ENCODE data around the gene ROCK2.
A peak's percentile ranks its signal among the peaks of the same experiment; 100 is the strongest.

ROCK2 gene

GRCh38 chr2:11388262-11389051, 44.0 kb upstream of the ROCK2 start (continued):
- TF ChIP-seq ZNF37A (tag by site-specific recombination; IDR thresholded peaks at IDR 0.05), result no peak
- TF ChIP-seq ZNF621 (tag by site-specific recombination; IDR thresholded peaks at IDR 0.05), result no peak
- TF ChIP-seq ZNF76 (tag by site-specific recombination; IDR thresholded peaks at IDR 0.05; ENCODE audit: borderline replicate concordance, low read depth), result no peak
- no peak for TF ChIP-seq WT1 (tag by site-specific recombination; IDR thresholded peaks at IDR 0.05)
- TF ChIP-seq ZNF221 (tag by site-specific recombination; IDR thresholded peaks at IDR 0.05; ENCODE audit: borderline replicate concordance), result no peak

- Histone ChIP-seq H3K4me3 (ENCODE audit: low read depth, low read length) (no peak overlapping the region), H3K36me3 (ENCODE audit: control insufficient read depth in 2 of 2, insufficient read depth in 1 of 2, low read length in 2 of 2) (no peaks in the 10 kb centered on the region), H3K4me1 (ENCODE audit: control insufficient read depth, insufficient read depth, low read length) (peaks cover 6% of the 10 kb centered on the region; the same call in 1 of the 2 replicates), H3K9me3 (ENCODE audit: control insufficient read depth, insufficient read depth, low read depth, low read length) (no peaks in the 10 kb centered on the region), H3K27ac (ENCODE audit: extremely low read depth, low read depth, low read length) (no peak overlapping the region)
- POLR2A ChIA-PET, result interaction anchor here (0.6 kb wide), 1 partner anchor 521 kb away, joined by 4 read pairs; no protein-coding TSS in a partner anchor
- peak; percentile 86 for TF ChIP-seq ZNF549 (tag by site-specific recombination; IDR thresholded peaks at IDR 0.05)
- no peak for TF ChIP-seq ZNF354C (tag by site-specific recombination; IDR thresholded peaks at IDR 0.05; ENCODE audit: borderline replicate concordance, low read depth)
- no peak for TF ChIP-seq ZBTB26 (tag by site-specific recombination; optimal IDR thresholded peaks at IDR 0.05)
- TF ChIP-seq ZSCAN23 (tag by site-specific recombination; IDR thresholded peaks at IDR 0.05), result no peak
- no peak for TF ChIP-seq KLF16 (tag by site-specific recombination; IDR thresholded peaks at IDR 0.05)
- CTCF ChIA-PET, result interaction anchor here (1.1 to 1.5 kb wide), 2 partner anchors 44 to 256 kb away, joined by 4 read pairs; partner anchors contain the start of gene ROCK2
These were observed 43.4 kb upstream of the ROCK2 start for GRCh38 chr2:11387843-11388242.

- H3K27ac ChIP-seq (ENCODE audit: extremely low read depth, low read depth, low read length), result no peak overlapping the region
- CTCF ChIA-PET, result interaction anchor here (0.7 to 3.2 kb wide), 3 partner anchors 12 to 255 kb away, joined by 4 to 13 read pairs (median 5); no protein-coding TSS in a partner anchor
- no peak overlapping the region for H3K4me3 ChIP-seq (ENCODE audit: low read depth, low read length)
- H3K9me3 ChIP-seq (ENCODE audit: control insufficient read depth, insufficient read depth, low read depth, low read length), result no peaks in the 10 kb centered on the region
- POLR2A ChIA-PET, result interaction anchor here (1.0 kb wide), 1 partner anchor 12 kb away, joined by 5 read pairs; no protein-coding TSS in a partner anchor
- H3K36me3 ChIP-seq (ENCODE audit: control insufficient read depth in 2 of 2, insufficient read depth in 1 of 2, low read length in 2 of 2), result no peaks in the 10 kb centered on the region
- peaks cover 6% of the 10 kb centered on the region; the same call in 1 of the 2 replicates for H3K4me1 ChIP-seq (ENCODE audit: control insufficient read depth, insufficient read depth, low read length)
- TF ChIP-seq PRDM4 (tag by site-specific recombination; IDR thresholded peaks at IDR 0.05) (no peak), ZBTB44 (tag by site-specific recombination; IDR thresholded peaks at IDR 0.05) (no peak), ZNF121 (tag by site-specific recombination; IDR thresholded peaks at IDR 0.05) (no peak), ZNF544 (tag by site-specific recombination; IDR thresholded peaks at IDR 0.05) (no peak), ZNF585B (tag by site-specific recombination; IDR thresholded peaks at IDR 0.05) (no peak), ZNF280D (tag by site-specific recombination; IDR thresholded peaks at IDR 0.05) (no peak), GLIS2 (tag by site-specific recombination; IDR thresholded peaks at IDR 0.05) (no peak), ZNF560 (tag by site-specific recombination; IDR thresholded peaks at IDR 0.05; ENCODE audit: borderline replicate concordance) (no peak), OVOL3 (tag by site-specific recombination; IDR thresholded peaks at IDR 0.05) (no peak), ZNF174 (tag by site-specific recombination; IDR thresholded peaks at IDR 0.05) (no peak), ZNF626 (tag by site-specific recombination; IDR thresholded peaks at IDR 0.05) (no peak), KLF8 (tag by site-specific recombination; IDR thresholded peaks at IDR 0.05) (no peak), ZSCAN23 (tag by site-specific recombination; IDR thresholded peaks at IDR 0.05) (no peak), SCRT2 (tag by site-specific recombination; IDR thresholded peaks at IDR 0.05) (no peak)
These were observed 42.6 kb upstream of the ROCK2 start for GRCh38 chr2:11387100-11387390.

All from HEK293 (cell line).